PFSK-1 (cell line): Measurements from ENCODE around the gene MAP3K19.

Experiments
- FOXP2 ChIP-seq: optimal IDR thresholded peaks from 2 replicates; pipeline ENCODE3; 2011; ENCODE audit warnings: borderline replicate concordance, control low read depth, inconsistent platforms; ENCODE audit not compliant: insufficient read depth; ENCODE audit errors: extremely low read length, extremely low read depth
- POLR2AphosphoS5 ChIP-seq: IDR thresholded peaks from 2 replicates; pipeline ENCODE4 v1.6.1; 2012; ENCODE audit warnings: low read depth, mild to moderate bottlenecking, control low read depth, low read length, moderate library complexity
- REST ChIP-seq, 2 experiments: IDR thresholded peaks; 2 replicates each; pipeline versions ENCODE4 v1.6.1 to v1.8.0; 2011 to 2012; ENCODE audit warnings: low read depth in 2 of 2, low read length in 2 of 2, control low read depth in 1 of 2, inconsistent platforms in 1 of 2, mild to moderate bottlenecking in 1 of 2, moderate library complexity in 1 of 2; ENCODE audit not compliant: insufficient read depth in 1 of 2
- SIN3A ChIP-seq: IDR thresholded peaks from 2 replicates; pipeline ENCODE4 v1.6.1; 2012; ENCODE audit warnings: mild to moderate bottlenecking, low read length, moderate library complexity, borderline replicate concordance; ENCODE audit not compliant: insufficient read depth
- TAF1 ChIP-seq: IDR thresholded peaks from 2 replicates; pipeline ENCODE4 v1.6.1; 2012; ENCODE audit warnings: low read length, control low read depth, borderline replicate concordance; ENCODE audit not compliant: insufficient read depth

MAP3K19 gene

GRCh38 chr2:134946073-134946472 lies 101.2 kb downstream of the MAP3K19 start:
- TF ChIP-seq TAF1 = no peak
- no peak for TF ChIP-seq POLR2AphosphoS5
- TF ChIP-seq FOXP2 = no peak

GRCh38 chr2:134944975-134945374 lies 102.3 kb downstream of the MAP3K19 start:
- TF ChIP-seq SIN3A (no peak), TAF1 (no peak), FOXP2 (no peak), POLR2AphosphoS5 (no peak), REST (IDR thresholded peaks at IDR 0.05; ENCODE audit: insufficient read depth in 1 of 2, low read depth in 2 of 2, low read length in 2 of 2) (no peak)

GRCh38 chr2:134943540-134943939 lies 103.7 kb downstream of the MAP3K19 start:
- TF ChIP-seq FOXP2 (no peak), REST (IDR thresholded peaks at IDR 0.05; ENCODE audit: insufficient read depth in 1 of 2, low read depth in 2 of 2, low read length in 2 of 2) (no peak), SIN3A (no peak), TAF1 (no peak), POLR2AphosphoS5 (no peak)

- TF ChIP-seq SIN3A (no peak), REST (IDR thresholded peaks at IDR 0.05; ENCODE audit: insufficient read depth in 1 of 2, low read depth in 2 of 2, low read length in 2 of 2) (no peak), POLR2AphosphoS5 (no peak), FOXP2 (no peak), TAF1 (no peak)
Observed at GRCh38 chr2:134936691-134937090, 110.6 kb downstream of the MAP3K19 start.

GRCh38 chr2:134934641-134935040 lies 112.6 kb downstream of the MAP3K19 start:
- no peak for TF ChIP-seq REST (IDR thresholded peaks at IDR 0.05; ENCODE audit: insufficient read depth in 1 of 2, low read depth in 2 of 2, low read length in 2 of 2)
- TF ChIP-seq POLR2AphosphoS5 = no peak
- TF ChIP-seq SIN3A = no peak
- TF ChIP-seq FOXP2 = no peak
- no peak for TF ChIP-seq TAF1
